MM.1S (cell line): ENCODE results near the gene PLXNB1.

Experiments
- DNase-seq: peaks from one replicate; pipeline ENCODE4 v3.0.0-alpha.2; 2015
- H2AFZ ChIP-seq: fragments of 300-600 bp; sonication (generic); 2 replicates; pipeline ENCODE4 v1.6.0; 2016; ENCODE audit warnings: antibody characterized with exemption, low read length
- H3F3A ChIP-seq: fragments of 300-600 bp; sonication (generic); 2 replicates; pipeline ENCODE4 v1.6.1; 2016; ENCODE audit warnings: mild to moderate bottlenecking, antibody characterized with exemption, low read length, moderate library complexity, mixed read lengths; ENCODE audit not compliant: insufficient read depth
- H3K27ac ChIP-seq: fragments of 300-600 bp; sonication (generic); 2 replicates; pipeline ENCODE4 v1.5.1; 2016; ENCODE audit warnings: mild to moderate bottlenecking, low read length
- H3K27me3 ChIP-seq: fragments of 300-600 bp; sonication (generic); replicated peaks from 2 replicates; pipeline ENCODE4 v1.6.0; 2016; ENCODE audit warnings: low read length; ENCODE audit not compliant: insufficient read depth
- H3K36me3 ChIP-seq: fragments of 300-600 bp; sonication (generic); replicated peaks from 2 replicates; pipeline ENCODE4 v1.6.1; 2016; ENCODE audit warnings: mild to moderate bottlenecking, low read length, mixed read lengths; ENCODE audit not compliant: insufficient read depth
- H3K4me1 ChIP-seq: fragments of 300-600 bp; sonication (generic); 2 replicates; pipeline ENCODE4 v1.6.1; 2016; ENCODE audit warnings: low read length, mixed read lengths
- H3K4me2 ChIP-seq: fragments of 300-600 bp; sonication (generic); 2 replicates; pipeline ENCODE4 v1.6.0; 2016; ENCODE audit warnings: low read depth, low read length
- H3K4me3 ChIP-seq: fragments of 300-600 bp; sonication (generic); 2 replicates; pipeline ENCODE4 v1.5.1; 2016; ENCODE audit warnings: low read length, mixed read lengths
- H3K79me2 ChIP-seq: fragments of 300-600 bp; sonication (generic); 2 replicates; pipeline ENCODE4 v1.6.1; 2016; ENCODE audit warnings: mixed run types, low read length, mixed read lengths
- H3K9ac ChIP-seq: fragments of 300-600 bp; sonication (generic); 2 replicates; pipeline ENCODE4 v1.6.1; 2016; ENCODE audit warnings: low read length, mixed read lengths
- H3K9me2 ChIP-seq: fragments of 300-600 bp; sonication (generic); replicated peaks from 2 replicates; pipeline ENCODE4 v1.6.1; 2016; ENCODE audit warnings: mild to moderate bottlenecking, low read length, mixed read lengths; ENCODE audit not compliant: insufficient read depth
- H3K9me3 ChIP-seq: fragments of 300-600 bp; sonication (generic); replicated peaks from 2 replicates; pipeline ENCODE4 v1.6.1; 2016; ENCODE audit warnings: mild to moderate bottlenecking, low read length, mixed read lengths; ENCODE audit not compliant: insufficient read depth
- H4K20me1 ChIP-seq: fragments of 300-600 bp; sonication (generic); 2 replicates; pipeline ENCODE4 v1.6.1; 2016; ENCODE audit warnings: mild to moderate bottlenecking, low read length, moderate library complexity, mixed read lengths; ENCODE audit not compliant: insufficient read depth
- CTCF ChIP-seq: fragments of 300-600 bp; sonication (generic); IDR thresholded peaks from 2 replicates; pipeline ENCODE4 v1.5.1; 2016; ENCODE audit warnings: antibody characterized with exemption, low read length, mixed read lengths
- EZH2 ChIP-seq: fragments of 300-600 bp; sonication (generic); optimal IDR thresholded peaks from 2 replicates; pipeline ENCODE3; 2017; ENCODE audit warnings: low read depth, mild to moderate bottlenecking, antibody characterized with exemption, low read length, mixed read lengths
- EZH2phosphoT487 ChIP-seq: fragments of 300-600 bp; sonication (generic); IDR thresholded peaks from 2 replicates; pipeline ENCODE4 v1.6.1; 2018; ENCODE audit warnings: antibody characterized with exemption, low read length

The PLXNB1 gene

GRCh38 chr3:48369693-48370332 is 60.1 kb downstream of the PLXNB1 start:
- no peak overlapping the region for H3K9ac ChIP-seq
- no peak for DNase-seq
- no peaks in the 10 kb centered on the region for H3K9me2 ChIP-seq
- no peak overlapping the region for H3K4me2 ChIP-seq
- no peak overlapping the region for H3K27ac ChIP-seq
- no peaks in the 10 kb centered on the region for H3K9me3 ChIP-seq
- no peaks in the 10 kb centered on the region for H3K27me3 ChIP-seq
- H3F3A ChIP-seq = 0 out of 2 replicates have a peak, but pooled peaks cover 4% of the 10 kb centered on the region
- H3K4me1 ChIP-seq = peaks cover 6% of the 10 kb centered on the region; the same call in 1 of the 2 replicates
- H4K20me1 ChIP-seq = no peaks in the 10 kb centered on the region
- no peak overlapping the region for H3K4me3 ChIP-seq
- no peaks in the 10 kb centered on the region for H3K36me3 ChIP-seq
- no peak overlapping the region for H2AFZ ChIP-seq
- TF ChIP-seq EZH2 (no peak), CTCF (no peak), EZH2phosphoT487 (no peak)
- H3K79me2 ChIP-seq = no peaks in the 10 kb centered on the region

DNA sequence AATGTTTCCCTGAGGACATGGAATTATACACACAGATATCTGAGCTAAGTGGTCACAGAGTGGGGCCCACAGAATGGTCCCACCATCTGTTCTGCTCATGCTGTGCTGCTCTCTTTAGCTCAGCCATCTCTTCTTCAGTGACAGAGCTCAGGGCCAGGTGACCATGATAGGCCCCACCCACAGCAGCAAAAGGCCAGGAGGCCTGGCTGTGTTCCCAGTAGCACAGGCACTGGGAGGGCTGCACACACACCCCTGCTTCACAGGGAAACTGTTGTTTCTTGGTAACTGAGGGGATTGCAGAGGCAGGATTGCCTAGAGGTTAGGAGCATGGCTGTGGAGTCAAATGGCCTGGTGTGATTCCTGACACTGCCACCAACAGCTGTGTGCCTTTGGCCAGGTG is 62.7 kb downstream of the PLXNB1 start:
- Histone ChIP-seq H4K20me1 (no peaks in the 10 kb centered on the region), H3K4me3 (no peak overlapping the region), H3K79me2 (no peaks in the 10 kb centered on the region), H3K36me3 (no peaks in the 10 kb centered on the region), H3K9me2 (no peaks in the 10 kb centered on the region), H3K27me3 (no peaks in the 10 kb centered on the region), H2AFZ (no peak overlapping the region), H3K4me1 (no peaks in the 10 kb centered on the region), H3K4me2 (no peak overlapping the region), H3K9me3 (no peaks in the 10 kb centered on the region), H3F3A (no peaks in the 10 kb centered on the region), H3K27ac (no peak overlapping the region), H3K9ac (no peak overlapping the region)
- no peak for DNase-seq
- no peak for TF ChIP-seq CTCF
- TF ChIP-seq EZH2 = no peak
- TF ChIP-seq EZH2phosphoT487 = no peak

- H3K27me3 ChIP-seq = no peaks in the 10 kb centered on the region
- H3K4me1 ChIP-seq = no peaks in the 10 kb centered on the region
- H3K9me3 ChIP-seq = no peaks in the 10 kb centered on the region
- no peaks in the 10 kb centered on the region for H3K79me2 ChIP-seq
- no peak overlapping the region for H3K27ac ChIP-seq
- no peak overlapping the region for H3K4me3 ChIP-seq
- no peak overlapping the region for H2AFZ ChIP-seq
- H3K9me2 ChIP-seq = no peaks in the 10 kb centered on the region
- H3K4me2 ChIP-seq = no peak overlapping the region
- H3K9ac ChIP-seq = no peak overlapping the region
- no peaks in the 10 kb centered on the region for H3K36me3 ChIP-seq
- H4K20me1 ChIP-seq = no peaks in the 10 kb centered on the region
- no peak for TF ChIP-seq EZH2
- no peak for TF ChIP-seq CTCF
- no peak for TF ChIP-seq EZH2phosphoT487
- DNase-seq = no peak
- no peaks in the 10 kb centered on the region for H3F3A ChIP-seq
Measured at GRCh38 chr3:48364840-48365239, 65.0 kb downstream of the PLXNB1 start.
